ENCODE data around the gene MTG1. TPM values are rescaled to one million over a fixed set of nuclear protein-coding genes. Genes with fewer than 3 reads are reported as not detected.

The MTG1 gene, protein sequence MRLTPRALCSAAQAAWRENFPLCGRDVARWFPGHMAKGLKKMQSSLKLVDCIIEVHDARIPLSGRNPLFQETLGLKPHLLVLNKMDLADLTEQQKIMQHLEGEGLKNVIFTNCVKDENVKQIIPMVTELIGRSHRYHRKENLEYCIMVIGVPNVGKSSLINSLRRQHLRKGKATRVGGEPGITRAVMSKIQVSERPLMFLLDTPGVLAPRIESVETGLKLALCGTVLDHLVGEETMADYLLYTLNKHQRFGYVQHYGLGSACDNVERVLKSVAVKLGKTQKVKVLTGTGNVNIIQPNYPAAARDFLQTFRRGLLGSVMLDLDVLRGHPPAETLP
- 31.5 and 52.6 TPM in 2 replicates for total RNA-seq (2014; rRNA removed; shearing (Covaris generic))

GRCh38 chr10:133394064-133394663 lies at the start of gene MTG1:
Gene MTG1 (plus strand): TSS chr10:133394157. CDS start chr10:133394221, 64 bp downstream.
- H3K36me3 ChIP-seq (replicated peaks; ENCODE audit: control insufficient read depth, insufficient read depth, low read length) = peaks cover 13% of the 10 kb centered on the region
- H3K4me3 ChIP-seq (ENCODE audit: insufficient read depth, low read depth, low read length) = peak within 1 kb of the TSS; percentile 98
- peak; percentile 97 for DNase-seq
- H3K27me3 ChIP-seq (ENCODE audit: control insufficient read depth, insufficient read depth, low read length) = no peaks in the 10 kb centered on the region

GRCh38 chr10:133344236-133344635 lies 49.7 kb upstream of the MTG1 start:
- Histone ChIP-seq H3K4me3 (ENCODE audit: insufficient read depth, low read depth, low read length) (no peak overlapping the region), H3K36me3 (replicated peaks; ENCODE audit: control insufficient read depth, insufficient read depth, low read length) (no peaks in the 10 kb centered on the region), H3K27me3 (ENCODE audit: control insufficient read depth, insufficient read depth, low read length) (peaks cover 1% of the 10 kb centered on the region; the same call in 1 of the 2 replicates)
- DNase-seq = no peak

GRCh38 chr10:133346413-133346812 lies 47.5 kb upstream of the MTG1 start:
- no peak overlapping the region for H3K4me3 ChIP-seq (ENCODE audit: insufficient read depth, low read depth, low read length)
- no peaks in the 10 kb centered on the region for H3K36me3 ChIP-seq (replicated peaks; ENCODE audit: control insufficient read depth, insufficient read depth, low read length)
- H3K27me3 ChIP-seq (ENCODE audit: control insufficient read depth, insufficient read depth, low read length) = peaks cover 1% of the 10 kb centered on the region
- peak; percentile 73 for DNase-seq

DNA sequence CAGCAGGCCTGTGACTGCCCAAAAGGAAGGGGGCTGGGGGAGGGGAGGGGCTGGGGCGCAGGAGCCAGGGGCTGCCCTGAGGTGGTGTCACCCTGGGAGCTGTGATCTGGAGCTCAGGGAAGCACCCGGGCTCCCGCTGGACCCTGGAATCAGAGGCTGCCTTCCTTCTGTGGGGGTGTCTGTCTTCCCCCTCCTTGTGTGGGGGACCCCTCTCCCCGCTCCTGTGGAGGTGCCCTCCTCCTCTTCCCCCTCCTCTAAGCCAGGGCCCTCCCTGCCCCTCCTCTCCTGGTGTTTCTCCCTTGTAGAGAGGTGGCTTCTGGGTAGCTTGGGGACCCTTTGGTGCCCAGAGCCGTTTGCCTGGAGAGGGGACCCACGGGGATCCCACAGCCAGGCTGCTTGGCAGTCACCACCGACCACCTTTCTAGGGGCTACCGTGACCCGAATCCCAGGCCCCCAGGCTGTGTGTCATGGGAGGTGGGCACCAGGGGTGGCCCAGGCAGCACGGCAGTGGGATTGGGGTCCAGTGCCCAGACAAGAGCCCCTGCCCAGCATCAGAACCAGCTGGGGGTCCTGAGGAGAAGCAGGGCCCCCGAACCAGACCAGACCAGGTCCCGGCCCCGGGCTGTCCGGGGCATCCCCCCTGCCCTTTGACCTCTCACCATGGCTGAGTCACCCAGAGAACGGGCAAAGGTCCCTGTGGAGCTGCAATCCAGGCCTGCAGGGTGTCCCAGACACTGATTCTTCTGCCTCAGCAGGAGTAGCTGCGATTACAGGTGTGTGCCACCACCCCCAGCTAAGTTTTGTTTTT lies 46.0 kb upstream of the MTG1 start:
- Histone ChIP-seq H3K4me3 (ENCODE audit: insufficient read depth, low read depth, low read length) (no peak overlapping the region), H3K36me3 (replicated peaks; ENCODE audit: control insufficient read depth, insufficient read depth, low read length) (no peaks in the 10 kb centered on the region), H3K27me3 (ENCODE audit: control insufficient read depth, insufficient read depth, low read length) (peaks cover 1% of the 10 kb centered on the region)
- peak; percentile 73 for DNase-seq

- H3K4me3 ChIP-seq (ENCODE audit: insufficient read depth, low read depth, low read length) = no peak overlapping the region
- no peaks in the 10 kb centered on the region; the same call in none of the 2 replicates for H3K27me3 ChIP-seq (ENCODE audit: control insufficient read depth, insufficient read depth, low read length)
- no peaks in the 10 kb centered on the region for H3K36me3 ChIP-seq (replicated peaks; ENCODE audit: control insufficient read depth, insufficient read depth, low read length)
- no peak for DNase-seq
Observed at GRCh38 chr10:133349160-133349568, 44.8 kb upstream of the MTG1 start.

DNA sequence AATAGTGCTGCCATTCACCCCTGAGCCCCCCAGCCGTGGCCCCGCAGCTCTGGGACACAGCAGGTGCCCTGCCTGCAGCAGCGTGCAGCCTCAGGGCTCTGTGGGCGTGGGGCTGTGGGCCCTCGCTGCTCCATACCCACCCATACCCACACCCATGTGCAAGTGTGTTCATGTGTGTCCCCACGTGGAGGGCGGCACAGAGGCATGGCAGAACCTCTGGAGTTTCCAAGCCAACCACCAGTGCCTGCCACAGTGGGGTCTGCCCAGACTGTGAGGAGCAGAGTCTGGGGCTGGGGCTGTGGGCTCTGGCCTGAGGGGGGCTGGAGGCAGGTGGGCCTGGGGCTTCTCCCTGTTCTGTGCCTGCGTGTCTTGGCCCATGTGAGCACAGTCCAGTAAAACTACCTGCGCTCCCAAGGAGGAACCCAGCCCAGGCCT lies 44.4 kb upstream of the MTG1 start:
- DNase-seq = no peak
- no peak overlapping the region for H3K4me3 ChIP-seq (ENCODE audit: insufficient read depth, low read depth, low read length)
- H3K27me3 ChIP-seq (ENCODE audit: control insufficient read depth, insufficient read depth, low read length) = no peaks in the 10 kb centered on the region; the same call in none of the 2 replicates

DNA sequence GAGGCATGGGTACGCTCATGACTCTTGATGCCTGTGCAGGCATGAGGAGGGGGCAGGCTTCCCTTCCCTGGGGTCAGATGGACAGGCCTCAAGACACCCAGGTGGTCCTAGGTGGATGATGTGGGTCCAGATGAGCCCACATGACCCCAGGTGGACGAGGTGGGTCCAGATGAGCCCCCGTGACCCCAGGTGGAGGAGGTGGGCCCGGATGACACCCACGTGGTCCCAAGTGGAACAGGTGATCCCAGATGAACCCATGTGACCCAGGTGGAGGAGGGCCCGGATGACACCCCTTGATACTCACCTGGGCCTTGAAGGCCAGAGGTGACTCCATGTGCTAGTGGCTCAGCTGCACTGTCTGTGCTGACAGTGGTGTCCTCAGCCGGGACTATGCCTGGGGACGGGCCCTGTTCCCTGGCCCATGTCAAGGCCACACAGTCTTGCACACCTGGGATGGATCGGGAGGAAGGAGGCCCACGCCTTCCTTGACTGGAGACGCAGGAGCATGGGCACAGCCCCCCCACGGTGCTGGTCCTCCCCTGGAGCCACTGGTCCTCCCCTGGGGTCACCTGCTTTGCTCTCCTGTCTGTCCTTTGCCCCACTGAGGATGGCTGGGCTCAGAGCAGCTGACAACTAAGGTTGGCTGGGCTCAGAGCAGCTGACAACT lies 43.5 kb upstream of the MTG1 start:
- peak; percentile 44 for DNase-seq
- Histone ChIP-seq H3K36me3 (replicated peaks; ENCODE audit: control insufficient read depth, insufficient read depth, low read length) (peaks cover 3% of the 10 kb centered on the region), H3K27me3 (ENCODE audit: control insufficient read depth, insufficient read depth, low read length) (no peaks in the 10 kb centered on the region; the same call in 1 of the 2 replicates), H3K4me3 (ENCODE audit: insufficient read depth, low read depth, low read length) (no peak overlapping the region)

More for the DNA sequence above, 44.4 kb upstream of the MTG1 start:
- H3K36me3 ChIP-seq (replicated peaks; ENCODE audit: control insufficient read depth, insufficient read depth, low read length) = no peaks in the 10 kb centered on the region

- Histone ChIP-seq H3K36me3 (replicated peaks; ENCODE audit: control insufficient read depth, insufficient read depth, low read length) (peaks cover 4% of the 10 kb centered on the region), H3K4me3 (ENCODE audit: insufficient read depth, low read depth, low read length) (no peak overlapping the region), H3K27me3 (ENCODE audit: control insufficient read depth, insufficient read depth, low read length) (no peaks in the 10 kb centered on the region; the same call in 1 of the 2 replicates)
- peak; percentile 61 for DNase-seq
Observed at GRCh38 chr10:133350950-133351329, 43.0 kb upstream of the MTG1 start.

DNA sequence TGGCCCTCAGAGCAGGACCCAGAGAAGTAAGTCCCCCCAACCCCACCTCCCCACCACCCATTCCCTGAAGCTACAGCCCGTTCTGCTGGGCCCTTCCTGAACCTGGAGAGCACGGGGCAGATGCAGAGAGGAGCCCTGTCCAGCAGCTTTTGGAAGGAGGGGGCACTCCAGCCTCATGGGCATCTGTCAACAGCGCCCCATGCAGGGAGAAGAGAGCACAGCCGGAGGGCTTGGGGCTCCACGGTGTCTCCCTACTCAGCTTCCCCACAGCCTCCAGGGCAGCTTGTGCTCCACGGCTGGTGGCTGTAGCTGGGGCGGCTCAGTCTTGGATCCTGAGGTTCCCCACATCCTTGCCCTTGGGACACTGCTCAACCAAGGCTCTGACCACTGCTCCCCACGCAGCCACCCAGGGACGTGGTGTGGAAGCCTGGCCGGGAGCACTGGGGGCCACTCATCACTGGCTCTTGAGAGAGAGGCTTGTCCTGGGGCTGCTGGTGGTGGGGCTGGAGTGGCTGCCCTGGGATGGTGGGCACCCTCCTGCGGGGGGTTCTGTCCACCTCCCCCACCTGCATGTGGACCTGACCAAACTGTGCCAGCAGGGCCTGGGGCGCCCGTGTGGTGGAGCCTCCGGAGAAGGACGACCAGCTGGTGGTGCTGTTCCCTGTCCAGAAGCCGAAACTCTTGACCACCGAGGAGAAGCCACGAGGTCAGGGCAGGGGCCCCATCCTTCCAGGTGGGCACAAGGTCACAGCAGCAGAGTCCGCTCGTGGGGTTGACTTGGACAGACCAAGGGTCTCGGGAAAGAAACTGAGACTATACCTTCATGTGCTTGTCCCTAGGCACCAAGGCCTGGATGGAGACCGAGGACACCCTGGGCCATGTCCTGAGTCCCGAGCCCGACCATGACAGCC lies 42.3 kb upstream of the MTG1 start:
- peaks cover 4% of the 10 kb centered on the region for H3K36me3 ChIP-seq (replicated peaks; ENCODE audit: control insufficient read depth, insufficient read depth, low read length)
- peak; percentile 83 for DNase-seq
- no peak overlapping the region for H3K4me3 ChIP-seq (ENCODE audit: insufficient read depth, low read depth, low read length)
- H3K27me3 ChIP-seq (ENCODE audit: control insufficient read depth, insufficient read depth, low read length) = no peaks in the 10 kb centered on the region; the same call in 1 of the 2 replicates

DNA sequence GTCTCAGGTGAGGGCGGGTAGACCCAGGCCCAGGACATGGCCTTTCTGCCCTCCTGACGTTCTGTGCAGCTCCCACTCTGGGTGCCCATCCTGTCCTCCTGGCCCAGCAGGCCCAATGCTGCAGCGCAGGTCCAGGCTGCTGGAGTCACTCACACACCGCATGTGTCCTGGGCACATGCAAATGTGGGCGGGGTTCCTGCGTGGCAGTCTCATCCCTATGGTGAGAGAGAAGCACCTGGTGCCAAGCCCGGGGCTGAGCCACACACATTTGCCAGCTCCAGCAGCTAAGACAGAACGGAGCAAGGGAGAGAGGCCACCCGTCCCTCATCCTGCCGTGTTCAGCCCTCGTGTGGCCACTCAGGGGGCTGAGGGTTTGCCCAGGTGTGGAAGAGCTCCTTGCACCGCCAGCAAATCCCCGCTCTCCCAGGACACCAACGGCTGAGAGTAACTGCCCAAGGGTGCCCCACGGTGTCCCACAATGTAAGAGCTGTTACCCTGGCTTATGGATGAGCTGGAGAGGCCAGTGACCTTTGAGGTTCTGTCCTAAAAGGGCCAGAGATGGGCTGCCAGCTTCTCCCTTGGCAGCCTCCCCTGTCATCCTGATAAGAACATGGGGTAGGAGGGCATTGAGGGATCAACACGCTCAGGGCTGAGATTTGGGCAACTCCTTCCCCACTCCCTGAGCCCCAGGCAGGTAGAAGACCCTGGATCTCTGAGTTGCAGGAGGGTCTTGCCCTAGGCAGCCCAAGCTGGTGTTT lies 40.6 kb upstream of the MTG1 start:
- no peaks in the 10 kb centered on the region; the same call in 1 of the 2 replicates for H3K27me3 ChIP-seq (ENCODE audit: control insufficient read depth, insufficient read depth, low read length)
- peaks cover 4% of the 10 kb centered on the region for H3K36me3 ChIP-seq (replicated peaks; ENCODE audit: control insufficient read depth, insufficient read depth, low read length)
- no peak overlapping the region for H3K4me3 ChIP-seq (ENCODE audit: insufficient read depth, low read depth, low read length)
- DNase-seq = peak; percentile 59

- no peak for DNase-seq
- Histone ChIP-seq H3K27me3 (ENCODE audit: control insufficient read depth, insufficient read depth, low read length) (no peaks in the 10 kb centered on the region; the same call in 1 of the 2 replicates), H3K4me3 (ENCODE audit: insufficient read depth, low read depth, low read length) (no peak overlapping the region), H3K36me3 (replicated peaks; ENCODE audit: control insufficient read depth, insufficient read depth, low read length) (peaks cover 4% of the 10 kb centered on the region)
Observed at GRCh38 chr10:133353988-133354605, 39.9 kb upstream of the MTG1 start.

DNA sequence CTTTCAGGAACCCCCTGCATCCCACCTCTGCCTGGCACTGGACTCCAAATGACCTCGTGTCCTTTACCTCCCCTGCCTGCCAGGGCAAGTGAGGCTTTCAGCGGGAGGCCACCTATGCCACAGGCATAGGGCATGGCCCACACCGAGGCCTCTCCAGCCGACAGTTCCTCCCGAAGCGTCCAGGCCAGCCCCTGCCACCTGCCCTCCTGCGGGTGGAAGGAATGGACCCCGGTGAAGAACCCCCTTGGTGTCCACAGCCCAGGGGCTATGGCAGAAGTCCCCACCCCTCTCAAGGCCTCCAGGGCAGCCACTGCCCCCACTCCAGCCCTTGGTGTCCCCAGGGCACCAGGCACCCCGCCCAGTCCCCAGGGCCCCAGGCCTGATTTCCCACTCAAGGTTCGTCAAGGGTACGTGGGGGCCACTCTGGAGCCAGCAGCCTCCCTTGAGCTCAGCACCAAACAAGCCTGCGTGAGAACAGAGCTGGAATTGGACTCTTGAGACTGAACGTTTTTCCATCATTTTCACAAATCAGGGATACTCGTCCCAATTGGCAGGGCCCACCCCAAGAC lies 39.2 kb upstream of the MTG1 start:
- Histone ChIP-seq H3K4me3 (ENCODE audit: insufficient read depth, low read depth, low read length) (no peak overlapping the region), H3K36me3 (replicated peaks; ENCODE audit: control insufficient read depth, insufficient read depth, low read length) (peaks cover 4% of the 10 kb centered on the region), H3K27me3 (ENCODE audit: control insufficient read depth, insufficient read depth, low read length) (no peaks in the 10 kb centered on the region; the same call in 1 of the 2 replicates)
- no peak for DNase-seq

Data from H7 (cell line).